ENCODE data around the gene SRMS.

SRMS gene

DNA sequence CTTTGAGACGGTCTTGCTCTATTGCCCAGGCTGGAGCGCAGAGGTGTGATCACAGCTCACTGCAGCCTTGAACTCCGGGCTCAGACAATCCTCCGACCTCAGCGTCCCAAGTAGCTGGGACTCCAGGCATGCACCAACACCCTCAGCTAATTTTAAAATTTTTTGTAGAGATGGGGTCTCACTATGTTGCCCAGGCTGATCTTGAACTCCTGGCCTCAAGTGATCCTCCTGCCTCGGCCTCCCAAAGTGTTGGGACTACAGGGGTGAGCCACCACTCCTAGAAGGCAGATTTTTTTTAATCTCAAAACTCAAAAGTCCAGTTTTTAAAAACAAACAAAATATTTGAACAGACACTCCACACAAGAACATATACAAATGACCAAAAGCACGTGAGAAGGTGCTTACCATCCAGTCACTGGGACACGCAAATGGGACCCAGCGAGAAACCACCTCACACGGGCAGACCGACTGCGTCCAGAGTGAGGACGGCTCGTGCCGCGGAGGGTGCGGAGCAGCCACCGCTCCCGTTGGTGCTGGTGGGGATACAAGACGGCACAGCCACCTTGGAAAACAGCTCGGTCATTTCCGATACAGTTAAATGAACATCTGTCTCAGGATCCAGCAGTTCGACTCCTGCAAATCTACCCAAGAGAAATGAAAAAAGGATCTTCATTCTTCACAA, 35.0 kb upstream of the SRMS start:
- H3K4ac ChIP-seq (ENCODE audit: low read length), result no peak overlapping the region
- peaks cover 0 to 3% of the 10 kb centered on the region in 2 donors for H3K4me1 ChIP-seq (ENCODE audit: control insufficient read depth in 2 of 2, insufficient read depth in 1 of 2, low read depth in 1 of 2, low read length in 2 of 2)
- no CpG with 5 or more reads among the region's 23 CpGs for WGBS, 2 donors (ENCODE audit: extremely low coverage in 2 of 2, insufficient read length in 2 of 2, insufficient replicate concordance in 1 of 2)

DNA sequence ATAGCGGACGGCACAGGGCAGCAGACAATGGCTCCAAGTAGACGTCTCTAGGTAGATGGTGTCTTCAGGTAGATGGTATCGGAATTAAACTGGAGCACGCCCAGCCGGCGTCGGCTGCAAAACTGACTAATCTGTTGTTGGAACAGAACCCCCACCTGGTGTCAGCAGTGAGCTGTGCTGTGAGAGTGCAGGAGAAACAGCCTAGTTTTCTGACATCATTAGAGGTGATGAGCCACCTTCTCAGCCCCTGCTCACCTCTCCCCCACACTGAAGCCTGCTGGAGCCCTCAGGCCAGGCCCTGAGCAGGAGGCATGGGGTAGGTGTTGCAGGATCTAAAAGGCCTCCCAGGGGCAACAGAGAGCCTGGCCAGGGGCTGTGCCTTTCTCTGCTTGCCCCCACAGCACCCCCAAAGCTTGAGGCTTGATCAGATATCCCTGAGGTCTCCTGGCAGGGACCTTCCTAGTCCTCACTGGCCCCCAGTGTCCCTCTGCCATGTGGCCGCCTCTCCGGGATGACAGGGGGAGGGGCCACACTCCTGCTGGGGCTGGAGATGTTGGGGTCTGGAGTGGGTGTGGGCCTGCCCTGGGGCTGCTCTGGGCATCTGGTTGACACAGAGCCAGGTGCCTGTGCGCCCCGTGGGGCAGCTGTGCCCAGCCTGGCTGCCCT, 33.4 kb upstream of the SRMS start:
- H3K9me3 ChIP-seq (replicated peaks in 1 of 2; ENCODE audit: control insufficient read depth in 2 of 2, insufficient read depth in 1 of 2, low read depth in 1 of 2, low read length in 2 of 2), result no peaks in the 10 kb centered on the region
- H3K79me1 ChIP-seq (ENCODE audit: low read depth, low read length), result no peaks in the 10 kb centered on the region
- H3K4me3 ChIP-seq (ENCODE audit: low read length in 2 of 2), result no peak overlapping the region
- H2BK120ac ChIP-seq (ENCODE audit: low read depth, low read length), result no peak overlapping the region
- no peak overlapping the region for H3K27ac ChIP-seq (replicated peaks; ENCODE audit: low read length)
- H2BK15ac ChIP-seq (ENCODE audit: low read length), result no peak overlapping the region
- no peak for DNase-seq (ENCODE audit: low spot score)
- peak overlapping the region; percentile 30 for H3K9ac ChIP-seq (ENCODE audit: low read depth, low read length, poor library complexity)
- no peak overlapping the region for H3K23ac ChIP-seq (ENCODE audit: low read depth, low read length, poor library complexity)
- H4K91ac ChIP-seq (ENCODE audit: low read depth, low read length, poor library complexity), result no peak overlapping the region
- H4K8ac ChIP-seq (ENCODE audit: low read depth, low read length), result no peak overlapping the region
- no peak overlapping the region for H2BK12ac ChIP-seq (ENCODE audit: low read length)
- no peaks in the 10 kb centered on the region for H3K36me3 ChIP-seq (replicated peaks in 1 of 2; ENCODE audit: control insufficient read depth in 2 of 2, insufficient read depth in 2 of 2, low read length in 2 of 2)
- no peak overlapping the region for H3K4me2 ChIP-seq (ENCODE audit: insufficient read depth, low read length, poor library complexity, severe bottlenecking)
- peak overlapping the region; percentile 29 for H2AFZ ChIP-seq (ENCODE audit: low read length)
- peak overlapping the region; percentile 67 for H3K18ac ChIP-seq (ENCODE audit: low read length)
- no peak overlapping the region for H3K14ac ChIP-seq (ENCODE audit: low read length)
- no peak overlapping the region for H2BK5ac ChIP-seq (ENCODE audit: low read length)
- peak overlapping the region; percentile 44 for H2AK5ac ChIP-seq (ENCODE audit: low read depth, low read length)
- WGBS, 2 donors (ENCODE audit: extremely low coverage in 2 of 2, insufficient read length in 2 of 2, insufficient replicate concordance in 1 of 2), result no CpG with 5 or more reads among the region's 12 CpGs
- H3K4ac ChIP-seq (ENCODE audit: low read length), result no peak overlapping the region
- H3K4me1 ChIP-seq (ENCODE audit: control insufficient read depth in 2 of 2, insufficient read depth in 1 of 2, low read depth in 1 of 2, low read length in 2 of 2), result peaks cover 0 to 3% of the 10 kb centered on the region in 2 donors
- no peaks in the 10 kb centered on the region for H3K27me3 ChIP-seq (ENCODE audit: control insufficient read depth in 3 of 3, insufficient read depth in 3 of 3, low read depth in 1 of 3, low read length in 3 of 3)

More for the DNA sequence above, 35.0 kb upstream of the SRMS start:
- H3K4me3 ChIP-seq (ENCODE audit: low read length in 2 of 2), result no peak overlapping the region
- no peaks in the 10 kb centered on the region for H3K79me1 ChIP-seq (ENCODE audit: low read depth, low read length)
- H4K8ac ChIP-seq (ENCODE audit: low read depth, low read length), result no peak overlapping the region
- peaks cover 0 to 7% of the 10 kb centered on the region in 2 donors for H3K36me3 ChIP-seq (replicated peaks in 1 of 2; ENCODE audit: control insufficient read depth in 2 of 2, insufficient read depth in 2 of 2, low read length in 2 of 2)
- peak overlapping the region; percentile 10 for H3K14ac ChIP-seq (ENCODE audit: low read length)
- no peak overlapping the region for H3K23ac ChIP-seq (ENCODE audit: low read depth, low read length, poor library complexity)
- H3K27me3 ChIP-seq (ENCODE audit: control insufficient read depth in 3 of 3, insufficient read depth in 3 of 3, low read depth in 1 of 3, low read length in 3 of 3), result no peaks in the 10 kb centered on the region
- H3K4me2 ChIP-seq (ENCODE audit: insufficient read depth, low read length, poor library complexity, severe bottlenecking), result no peak overlapping the region
- H2BK5ac ChIP-seq (ENCODE audit: low read length), result no peak overlapping the region
- H4K91ac ChIP-seq (ENCODE audit: low read depth, low read length, poor library complexity), result no peak overlapping the region
- H3K27ac ChIP-seq (replicated peaks; ENCODE audit: low read length), result no peak overlapping the region
- H2BK120ac ChIP-seq (ENCODE audit: low read depth, low read length), result no peak overlapping the region
- DNase-seq (ENCODE audit: low spot score), result no peak
- no peak overlapping the region for H3K18ac ChIP-seq (ENCODE audit: low read length)
- H2AK5ac ChIP-seq (ENCODE audit: low read depth, low read length), result no peak overlapping the region
- H3K9me3 ChIP-seq (replicated peaks in 1 of 2; ENCODE audit: control insufficient read depth in 2 of 2, insufficient read depth in 1 of 2, low read depth in 1 of 2, low read length in 2 of 2), result no peaks in the 10 kb centered on the region
- H2BK12ac ChIP-seq (ENCODE audit: low read length), result no peak overlapping the region
- peak overlapping the region; percentile 80 for H2AFZ ChIP-seq (ENCODE audit: low read length)
- no peak overlapping the region for H3K9ac ChIP-seq (ENCODE audit: low read depth, low read length, poor library complexity)
- H2BK15ac ChIP-seq (ENCODE audit: low read length), result no peak overlapping the region

GRCh38 chr20:63579017-63579694, 31.6 kb upstream of the SRMS start:
- no peak for DNase-seq (ENCODE audit: low spot score)
- Histone ChIP-seq H4K8ac (ENCODE audit: low read depth, low read length) (no peak overlapping the region), H2BK15ac (ENCODE audit: low read length) (peak overlapping the region; percentile 17), H2BK12ac (ENCODE audit: low read length) (no peak overlapping the region), H3K36me3 (replicated peaks in 1 of 2; ENCODE audit: control insufficient read depth in 2 of 2, insufficient read depth in 2 of 2, low read length in 2 of 2) (no peaks in the 10 kb centered on the region), H3K23ac (ENCODE audit: low read depth, low read length, poor library complexity) (no peak overlapping the region), H2BK5ac (ENCODE audit: low read length) (peak overlapping the region; percentile 67), H3K9me3 (replicated peaks in 1 of 2; ENCODE audit: control insufficient read depth in 2 of 2, insufficient read depth in 1 of 2, low read depth in 1 of 2, low read length in 2 of 2) (no peaks in the 10 kb centered on the region), H3K4ac (ENCODE audit: low read length) (no peak overlapping the region), H3K14ac (ENCODE audit: low read length) (peak overlapping the region; percentile 57), H3K4me1 (ENCODE audit: control insufficient read depth in 2 of 2, insufficient read depth in 1 of 2, low read depth in 1 of 2, low read length in 2 of 2) (peaks cover 1 to 11% of the 10 kb centered on the region in 2 donors), H3K4me2 (ENCODE audit: insufficient read depth, low read length, poor library complexity, severe bottlenecking) (no peak overlapping the region), H2BK120ac (ENCODE audit: low read depth, low read length) (no peak overlapping the region), H3K4me3 (ENCODE audit: low read length in 2 of 2) (no peak overlapping the region), H3K79me1 (ENCODE audit: low read depth, low read length) (no peaks in the 10 kb centered on the region), H3K27ac (replicated peaks; ENCODE audit: low read length) (no peak overlapping the region), H3K18ac (ENCODE audit: low read length) (no peak overlapping the region), H4K91ac (ENCODE audit: low read depth, low read length, poor library complexity) (no peak overlapping the region), H2AFZ (ENCODE audit: low read length) (peak overlapping the region; percentile 53), H3K27me3 (ENCODE audit: control insufficient read depth in 3 of 3, insufficient read depth in 3 of 3, low read depth in 1 of 3, low read length in 3 of 3) (no peaks in the 10 kb centered on the region), H3K9ac (ENCODE audit: low read depth, low read length, poor library complexity) (no peak overlapping the region), H2AK5ac (ENCODE audit: low read depth, low read length) (no peak overlapping the region)
- no CpG with 5 or more reads among the region's 19 CpGs for WGBS, 2 donors (ENCODE audit: extremely low coverage in 2 of 2, insufficient read length in 2 of 2, insufficient replicate concordance in 1 of 2)
